Mesendoderm (in vitro differentiated cells): Measurements from ENCODE around the gene OASL.

Source experiments
- DNase-seq: peaks from one replicate; pipeline ENCODE4 v3.0.0; 2013
- H2AK5ac ChIP-seq: 2 replicates; pipeline ENCODE4 v1.6.1; 2013; ENCODE audit warnings: low read length, inconsistent platforms
- H2BK120ac ChIP-seq: 2 replicates; pipeline ENCODE4 v1.6.1; 2013; ENCODE audit warnings: low read depth, mild to moderate bottlenecking, low read length, moderate library complexity, mixed read lengths
- H2BK15ac ChIP-seq: replicated peaks from 2 replicates; pipeline ENCODE4 v1.6.1; 2013; ENCODE audit warnings: low read depth, mild to moderate bottlenecking, moderate library complexity
- H2BK5ac ChIP-seq: 2 replicates; pipeline ENCODE4 v1.6.1; 2013; ENCODE audit warnings: low read length, inconsistent platforms
- H3K18ac ChIP-seq: 2 replicates; pipeline ENCODE4 v1.6.1; 2013; ENCODE audit warnings: mild to moderate bottlenecking, low read length, mixed read lengths
- H3K23ac ChIP-seq: one replicate; pipeline ENCODE4 v1.6.1; 2013; ENCODE audit warnings: low read length
- H3K27ac ChIP-seq: 2 replicates; pipeline ENCODE4 v1.5.1; 2013; ENCODE audit warnings: low read depth, mild to moderate bottlenecking, inconsistent platforms, low read length, moderate library complexity
- H3K27me3 ChIP-seq: 2 replicates; pipeline ENCODE4 v1.6.1; 2013; ENCODE audit warnings: low read length, control low read depth, mild to moderate bottlenecking, inconsistent platforms; ENCODE audit not compliant: insufficient read depth, poor library complexity
- H3K36me3 ChIP-seq: 2 replicates; pipeline ENCODE4 v1.6.1; 2013; ENCODE audit warnings: low read length, inconsistent platforms; ENCODE audit not compliant: control insufficient read depth, insufficient read depth
- H3K4ac ChIP-seq: one replicate; pipeline ENCODE4 v1.6.1; 2013; ENCODE audit warnings: low read depth, mild to moderate bottlenecking, low read length, moderate library complexity
- H3K4me1 ChIP-seq: 2 replicates; pipeline ENCODE4 v1.6.1; 2013; ENCODE audit warnings: low read depth, low read length, inconsistent platforms; ENCODE audit not compliant: control insufficient read depth
- H3K4me2 ChIP-seq: 2 replicates; pipeline ENCODE4 v1.6.1; 2013; ENCODE audit warnings: low read length
- H3K4me3 ChIP-seq: 2 replicates; pipeline ENCODE4 v1.5.1; 2013; ENCODE audit warnings: mild to moderate bottlenecking, low read length
- H3K56ac ChIP-seq: one replicate; pipeline ENCODE4 v1.6.1; 2013; ENCODE audit warnings: low read length
- H3K79me1 ChIP-seq: 2 replicates; pipeline ENCODE4 v1.6.1; 2013; ENCODE audit warnings: low read length, inconsistent platforms
- H3K79me2 ChIP-seq: 2 replicates; pipeline ENCODE4 v1.6.1; 2013; ENCODE audit warnings: mild to moderate bottlenecking, low read length; ENCODE audit not compliant: control insufficient read depth, insufficient read depth
- H3K9ac ChIP-seq: 2 replicates; pipeline ENCODE4 v1.6.1; 2013; ENCODE audit warnings: low read length, inconsistent platforms
- H4K5ac ChIP-seq: one replicate; pipeline ENCODE4 v1.6.1; 2013; ENCODE audit warnings: low read length
- H4K8ac ChIP-seq: one replicate; pipeline ENCODE4 v1.6.1; 2013; ENCODE audit warnings: low read depth, mild to moderate bottlenecking, control low read depth, low read length, moderate library complexity
- WGBS: extraction: QIAGEN DNeasy Blood & Tissue Kit; methylation state at CpG from one replicate; pipeline ENCODE4 v1.1.7; 2013; ENCODE audit warnings: low lambda C conversion rate, missing lambda C conversion rate; ENCODE audit not compliant: insufficient coverage; ENCODE audit errors: extremely low coverage; 5-methylcytosine and 5-hydroxymethylcytosine counted together

OASL gene

DNA sequence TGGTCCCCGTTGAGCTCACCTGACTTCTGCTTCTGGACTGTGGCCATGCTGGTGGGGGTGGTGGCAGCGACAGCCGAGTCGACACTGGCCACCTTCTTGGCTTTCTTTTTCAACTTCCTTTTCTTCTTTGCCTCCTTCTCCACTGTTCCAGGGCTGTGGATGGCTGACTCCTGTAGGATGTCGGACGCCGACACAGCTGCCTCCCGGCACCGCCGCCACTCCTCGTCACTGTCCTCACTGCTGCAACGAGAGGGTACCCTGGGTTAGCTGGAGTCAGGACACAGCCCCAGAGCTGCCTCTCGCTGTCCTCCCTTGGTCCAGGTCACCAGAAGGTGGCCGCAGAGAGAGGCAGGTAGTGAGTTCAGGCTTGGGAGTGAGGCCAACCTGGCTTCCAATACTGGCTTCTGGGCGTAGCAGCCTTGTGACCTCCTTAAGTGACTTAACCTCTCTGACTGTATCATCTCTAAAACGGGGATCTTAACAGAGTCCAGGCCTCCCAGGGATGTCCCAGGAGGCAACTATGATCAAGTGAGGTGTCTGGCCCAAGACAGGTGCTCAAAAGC lies 34.7 kb downstream of the OASL start:
- H4K8ac ChIP-seq = no peak overlapping the region
- H3K36me3 ChIP-seq = peaks cover 6% of the 10 kb centered on the region
- DNase-seq = no peak
- H3K56ac ChIP-seq = no peak overlapping the region
- no peak overlapping the region for H2BK15ac ChIP-seq
- no peak overlapping the region for H3K18ac ChIP-seq
- no peak overlapping the region for H4K5ac ChIP-seq
- no peak overlapping the region for H3K23ac ChIP-seq
- no peak overlapping the region for H3K27ac ChIP-seq
- H3K4ac ChIP-seq = no peak overlapping the region
- H2BK5ac ChIP-seq = no peak overlapping the region
- no peak overlapping the region for H3K9ac ChIP-seq
- no peak overlapping the region for H2BK120ac ChIP-seq
- no CpG with 5 or more reads among the region's 16 CpGs for WGBS
- no peaks in the 10 kb centered on the region for H3K79me1 ChIP-seq
- no peaks in the 10 kb centered on the region for H3K79me2 ChIP-seq
- H3K4me2 ChIP-seq = no peak overlapping the region
- H2AK5ac ChIP-seq = no peak overlapping the region
- no peaks in the 10 kb centered on the region for H3K27me3 ChIP-seq
- no peaks in the 10 kb centered on the region for H3K4me1 ChIP-seq
- H3K4me3 ChIP-seq = no peak overlapping the region

- no peaks in the 10 kb centered on the region for H3K79me2 ChIP-seq
- no CpG with 5 or more reads among the region's 4 CpGs for WGBS
- H2BK15ac ChIP-seq = no peak overlapping the region
- no peak overlapping the region for H3K9ac ChIP-seq
- peak; percentile 71 for DNase-seq
- H3K27me3 ChIP-seq = no peaks in the 10 kb centered on the region
- no peak overlapping the region for H3K4ac ChIP-seq
- no peaks in the 10 kb centered on the region for H3K79me1 ChIP-seq
- no peak overlapping the region for H2AK5ac ChIP-seq
- no peak overlapping the region for H2BK120ac ChIP-seq
- no peaks in the 10 kb centered on the region for H3K4me1 ChIP-seq
- H4K5ac ChIP-seq = no peak overlapping the region
- H3K4me3 ChIP-seq = no peak overlapping the region
- no peak overlapping the region for H3K56ac ChIP-seq
- peaks cover 6% of the 10 kb centered on the region for H3K36me3 ChIP-seq
- no peak overlapping the region for H3K18ac ChIP-seq
- H3K27ac ChIP-seq = no peak overlapping the region
- H3K23ac ChIP-seq = no peak overlapping the region
- no peak overlapping the region for H2BK5ac ChIP-seq
- no peak overlapping the region for H4K8ac ChIP-seq
- no peak overlapping the region for H3K4me2 ChIP-seq
These were observed 35.4 kb downstream of the OASL start for GRCh38 chr12:121003650-121004049.

GRCh38 chr12:121001841-121002483 lies 37.1 kb downstream of the OASL start:
- no peaks in the 10 kb centered on the region for H3K79me1 ChIP-seq
- no peak overlapping the region for H2BK5ac ChIP-seq
- H3K4me2 ChIP-seq = no peak overlapping the region
- H3K4ac ChIP-seq = no peak overlapping the region
- H3K23ac ChIP-seq = no peak overlapping the region
- H3K4me3 ChIP-seq = no peak overlapping the region
- no peak overlapping the region for H3K9ac ChIP-seq
- no CpG with 5 or more reads among the region's 16 CpGs for WGBS
- H2AK5ac ChIP-seq = no peak overlapping the region
- no peak overlapping the region for H3K56ac ChIP-seq
- peaks cover 6% of the 10 kb centered on the region for H3K36me3 ChIP-seq
- H3K18ac ChIP-seq = no peak overlapping the region
- H3K27me3 ChIP-seq = no peaks in the 10 kb centered on the region
- no peak overlapping the region for H3K27ac ChIP-seq
- no peaks in the 10 kb centered on the region for H3K4me1 ChIP-seq
- H2BK120ac ChIP-seq = no peak overlapping the region
- no peak overlapping the region for H4K8ac ChIP-seq
- no peak for DNase-seq
- no peaks in the 10 kb centered on the region for H3K79me2 ChIP-seq
- H4K5ac ChIP-seq = no peak overlapping the region
- no peak overlapping the region for H2BK15ac ChIP-seq

DNA sequence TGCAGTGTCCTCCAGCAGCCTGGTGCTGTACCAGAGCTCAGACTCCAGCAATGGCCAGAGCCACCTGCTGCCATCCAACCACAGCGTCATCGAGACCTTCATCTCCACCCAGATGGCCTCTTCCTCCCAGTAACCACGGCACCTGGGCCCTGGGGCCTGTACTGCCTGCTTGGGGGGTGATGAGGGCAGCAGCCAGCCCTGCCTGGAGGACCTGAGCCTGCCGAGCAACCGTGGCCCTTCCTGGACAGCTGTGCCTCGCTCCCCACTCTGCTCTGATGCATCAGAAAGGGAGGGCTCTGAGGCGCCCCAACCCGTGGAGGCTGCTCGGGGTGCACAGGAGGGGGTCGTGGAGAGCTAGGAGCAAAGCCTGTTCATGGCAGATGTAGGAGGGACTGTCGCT lies 38.0 kb downstream of the OASL start:
- Histone ChIP-seq H3K79me1 (no peaks in the 10 kb centered on the region), H4K8ac (no peak overlapping the region), H3K4me3 (no peak overlapping the region), H2BK15ac (no peak overlapping the region), H3K9ac (no peak overlapping the region), H3K56ac (no peak overlapping the region), H3K18ac (no peak overlapping the region), H3K79me2 (no peaks in the 10 kb centered on the region), H2AK5ac (no peak overlapping the region), H4K5ac (no peak overlapping the region), H3K27ac (no peak overlapping the region), H3K23ac (no peak overlapping the region), H2BK120ac (no peak overlapping the region), H3K4me1 (no peaks in the 10 kb centered on the region), H3K4me2 (no peak overlapping the region), H3K36me3 (peaks cover 4% of the 10 kb centered on the region), H3K4ac (no peak overlapping the region), H2BK5ac (no peak overlapping the region), H3K27me3 (no peaks in the 10 kb centered on the region)
- no CpG with 5 or more reads among the region's 11 CpGs for WGBS
- no peak for DNase-seq

- no peak overlapping the region for H2BK120ac ChIP-seq
- no peak for DNase-seq
- WGBS = no CpG with 5 or more reads among the region's 11 CpGs
These were observed 38.5 kb downstream of the OASL start for GRCh38 chr12:121000530-121000929.

More at GRCh38 chr12:121000530-121000929, 38.5 kb downstream of the OASL start:
- H3K18ac ChIP-seq = no peak overlapping the region
- H3K79me2 ChIP-seq = no peaks in the 10 kb centered on the region
- H3K4me3 ChIP-seq = no peak overlapping the region
- no peak overlapping the region for H3K23ac ChIP-seq
- no peaks in the 10 kb centered on the region for H3K27me3 ChIP-seq
- no peak overlapping the region for H3K56ac ChIP-seq
- no peaks in the 10 kb centered on the region for H3K4me1 ChIP-seq
- no peak overlapping the region for H4K8ac ChIP-seq
- H2BK15ac ChIP-seq = no peak overlapping the region
- no peak overlapping the region for H3K27ac ChIP-seq
- H3K4me2 ChIP-seq = no peak overlapping the region
- H3K79me1 ChIP-seq = no peaks in the 10 kb centered on the region
- H3K4ac ChIP-seq = no peak overlapping the region
- no peak overlapping the region for H2BK5ac ChIP-seq
- H2AK5ac ChIP-seq = no peak overlapping the region
- H4K5ac ChIP-seq = no peak overlapping the region
- peaks cover 4% of the 10 kb centered on the region for H3K36me3 ChIP-seq
- H3K9ac ChIP-seq = no peak overlapping the region
